ENCODE results near the gene MRPL43. TPM values are rescaled to one million over a fixed set of nuclear protein-coding genes. Genes with fewer than 3 reads are reported as not detected.

Gene MRPL43
- total and polyA plus RNA-seq, 9 of the 15 experiments (the other 6 are each of a cell fraction or from before 2014, with no cell fraction given), result 15.1 to 63.7 (median 37.2) TPM

DNA sequence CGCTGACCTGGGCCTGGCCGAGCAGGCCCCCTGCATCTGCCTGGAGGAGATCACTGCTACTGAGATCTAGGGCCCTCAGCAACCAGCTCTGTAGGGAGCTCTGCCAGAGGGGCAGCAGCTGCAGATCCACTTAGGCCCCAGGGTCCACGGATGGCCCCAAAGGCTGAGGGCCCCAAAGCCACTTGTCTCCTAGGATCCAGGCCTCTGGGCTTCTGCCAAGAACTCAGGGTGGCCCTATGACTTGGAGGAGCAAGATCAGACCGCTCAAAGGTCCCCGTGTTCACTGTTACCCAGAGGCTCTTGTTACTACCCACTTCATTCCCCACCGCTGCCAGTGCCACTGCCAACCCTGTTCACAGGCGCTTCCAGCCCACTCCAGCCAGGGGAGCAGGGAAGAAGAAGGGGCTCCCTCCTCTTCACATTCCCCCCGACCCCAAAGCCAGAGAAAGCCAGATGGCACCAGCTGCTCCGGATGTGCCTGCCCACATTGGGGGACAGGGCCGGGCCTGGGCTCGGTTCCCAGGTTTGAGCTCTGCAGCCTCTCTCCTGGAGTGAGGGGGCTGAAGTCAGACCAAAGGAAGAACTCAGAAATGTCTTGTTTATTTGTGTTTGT, 19.9 kb upstream of the MRPL43 start:
- BruUV-seq (replicated peaks), result no TSS peak
- no peaks in the 10 kb centered on the region for H3K9me1 ChIP-seq (ENCODE audit: control insufficient read depth, insufficient read depth, low read length)
- CTCF ChIA-PET (ENCODE audit: low intra/inter-chr PET ratio), result no interaction called here
- 78% methylated on average over 5 of the region's 11 CpGs for WGBS (ENCODE audit: insufficient coverage, low coverage, missing lambda C conversion rate)
- peaks cover 8 to 55% of the 10 kb centered on the region in 2 experiments; a peak in 4 of 5 replicates for H3K4me1 ChIP-seq (replicated peaks in 1 of 2; ENCODE audit: control insufficient read depth in 2 of 2, insufficient read depth in 2 of 2, low read length in 2 of 2)
- 0 out of 2 replicates have a peak, but pooled peaks have one; percentile 16 for TF ChIP-seq POLR2G (IDR thresholded peaks at IDR 0.05; ENCODE audit: low read depth, low read length)
- TF ChIP-seq ZNF696 (CRISPR knock-in tag; conservative IDR thresholded peaks at IDR 0.05), result no peak
- no peaks in the 10 kb centered on the region for H4K20me1 ChIP-seq (replicated peaks; ENCODE audit: control insufficient read depth, insufficient read depth, low read length)
- POLR2A ChIA-PET, result interaction anchor here (0.6 to 1.5 kb wide), 4 partner anchors 13 to 105 kb away, joined by 3 read pairs; no protein-coding TSS in a partner anchor
- DNase-seq (ENCODE audit: extremely low read depth in 1 of 4, low spot score in 3 of 4) (no peak), FAIRE-seq (no peak), ATAC-seq (no peak)
- peak overlapping the region in 1 of 2 experiments; percentile 35; a peak in 1 of 4 replicates for H3K9ac ChIP-seq (ENCODE audit: insufficient read depth in 1 of 2, low read depth in 2 of 2, low read length in 2 of 2)
- no peak overlapping the region for H2AFZ ChIP-seq (ENCODE audit: low read depth, low read length)
- H3K4me3 ChIP-seq, result no peak overlapping the region
- H3K27me3 ChIP-seq (ENCODE audit: control insufficient read depth in 2 of 2, insufficient read depth in 2 of 2, low read length in 2 of 2), result no peaks in the 10 kb centered on the region
- H3K9me3 ChIP-seq (replicated peaks; ENCODE audit: control insufficient read depth, insufficient read depth, low read depth, low read length), result no peaks in the 10 kb centered on the region
- intact Hi-C loops (cut with micrococcal nuclease), result no loop called here
- peaks cover 9% of the 10 kb centered on the region for H3K79me2 ChIP-seq (ENCODE audit: control insufficient read depth, insufficient read depth, low read length)
- peaks cover 43% of the 10 kb centered on the region; the same call in 2 of the 3 replicates for H3K36me3 ChIP-seq (ENCODE audit: control insufficient read depth, insufficient read depth, low read length)
- H3K27ac ChIP-seq (ENCODE audit: extremely low read depth, low read depth, low read length), result no peak overlapping the region
- no peak overlapping the region for H3K4me2 ChIP-seq (ENCODE audit: insufficient read depth, low read length)
- in situ Hi-C loops (cut with MboI), result no loop called here

DNA sequence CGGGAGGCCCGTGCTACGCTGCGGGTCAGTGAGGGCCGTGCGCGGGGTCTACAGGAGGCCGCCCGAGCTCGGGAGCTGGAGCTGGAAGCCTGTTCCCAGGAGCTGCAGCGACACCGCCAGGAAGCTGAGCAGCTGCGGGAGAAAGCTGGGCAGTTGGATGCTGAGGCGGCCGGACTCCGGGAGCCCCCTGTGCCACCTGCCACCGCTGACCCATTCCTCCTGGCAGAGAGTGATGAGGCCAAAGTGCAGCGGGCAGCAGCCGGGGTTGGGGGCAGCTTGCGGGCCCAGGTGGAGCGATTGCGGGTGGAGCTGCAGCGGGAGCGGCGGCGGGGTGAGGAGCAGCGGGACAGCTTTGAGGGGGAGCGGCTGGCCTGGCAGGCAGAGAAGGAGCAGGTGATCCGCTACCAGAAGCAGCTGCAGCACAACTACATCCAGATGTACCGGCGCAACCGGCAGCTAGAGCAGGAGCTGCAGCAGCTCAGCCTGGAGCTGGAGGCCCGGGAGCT, 19.3 kb upstream of the MRPL43 start:
- intact Hi-C loops (cut with micrococcal nuclease), result no loop called here
- no peak overlapping the region for H3K4me3 ChIP-seq
- peaks cover 46% of the 10 kb centered on the region; the same call in 2 of the 3 replicates for H3K36me3 ChIP-seq (ENCODE audit: control insufficient read depth, insufficient read depth, low read length)
- H3K27me3 ChIP-seq (ENCODE audit: control insufficient read depth in 2 of 2, insufficient read depth in 2 of 2, low read length in 2 of 2), result no peaks in the 10 kb centered on the region
- peak overlapping the region in 1 of 2 experiments; percentile 35; a peak in 1 of 4 replicates for H3K9ac ChIP-seq (ENCODE audit: insufficient read depth in 1 of 2, low read depth in 2 of 2, low read length in 2 of 2)
- CTCF ChIA-PET (ENCODE audit: low intra/inter-chr PET ratio), result no interaction called here
- H3K27ac ChIP-seq (ENCODE audit: extremely low read depth, low read depth, low read length), result no peak overlapping the region
- in situ Hi-C loops (cut with MboI), result no loop called here
- POLR2A ChIA-PET, result interaction anchor here (0.6 to 1.5 kb wide), 5 partner anchors 11 to 215 kb away, joined by 3 read pairs; no protein-coding TSS in a partner anchor
- H3K9me3 ChIP-seq (replicated peaks; ENCODE audit: control insufficient read depth, insufficient read depth, low read depth, low read length), result no peaks in the 10 kb centered on the region
- no peak overlapping the region for H2AFZ ChIP-seq (ENCODE audit: low read depth, low read length)
- H3K4me1 ChIP-seq (replicated peaks in 1 of 2; ENCODE audit: control insufficient read depth in 2 of 2, insufficient read depth in 2 of 2, low read length in 2 of 2), result peaks cover 5 to 53% of the 10 kb centered on the region in 2 experiments; a peak in 4 of 5 replicates
- H3K4me2 ChIP-seq (ENCODE audit: insufficient read depth, low read length), result no peak overlapping the region
- no TSS peak for BruUV-seq (replicated peaks)
- no peak for DNase-seq (ENCODE audit: extremely low read depth in 1 of 4, low spot score in 3 of 4)
- H3K79me2 ChIP-seq (ENCODE audit: control insufficient read depth, insufficient read depth, low read length), result peaks cover 14% of the 10 kb centered on the region
- no peak for FAIRE-seq
- no peaks in the 10 kb centered on the region for H3K9me1 ChIP-seq (ENCODE audit: control insufficient read depth, insufficient read depth, low read length)
- no peak for ATAC-seq
- no peaks in the 10 kb centered on the region for H4K20me1 ChIP-seq (replicated peaks; ENCODE audit: control insufficient read depth, insufficient read depth, low read length)
- 89% methylated on average over 22 of the region's 33 CpGs for WGBS (ENCODE audit: insufficient coverage, low coverage, missing lambda C conversion rate)
- TF ChIP-seq CBX8 (IDR thresholded peaks at IDR 0.05; ENCODE audit: borderline replicate concordance, extremely low read depth, low read depth, low read length, poor library complexity, severe bottlenecking) (no peak), ZNF232 (CRISPR knock-in tag; IDR thresholded peaks at IDR 0.05) (no peak), SNIP1 (IDR thresholded peaks at IDR 0.05; ENCODE audit: low read depth) (no peak), ILK (tag; IDR thresholded peaks at IDR 0.05; ENCODE audit: borderline replicate concordance, low read depth) (no peak)
- TF ChIP-seq, protein P1, sequence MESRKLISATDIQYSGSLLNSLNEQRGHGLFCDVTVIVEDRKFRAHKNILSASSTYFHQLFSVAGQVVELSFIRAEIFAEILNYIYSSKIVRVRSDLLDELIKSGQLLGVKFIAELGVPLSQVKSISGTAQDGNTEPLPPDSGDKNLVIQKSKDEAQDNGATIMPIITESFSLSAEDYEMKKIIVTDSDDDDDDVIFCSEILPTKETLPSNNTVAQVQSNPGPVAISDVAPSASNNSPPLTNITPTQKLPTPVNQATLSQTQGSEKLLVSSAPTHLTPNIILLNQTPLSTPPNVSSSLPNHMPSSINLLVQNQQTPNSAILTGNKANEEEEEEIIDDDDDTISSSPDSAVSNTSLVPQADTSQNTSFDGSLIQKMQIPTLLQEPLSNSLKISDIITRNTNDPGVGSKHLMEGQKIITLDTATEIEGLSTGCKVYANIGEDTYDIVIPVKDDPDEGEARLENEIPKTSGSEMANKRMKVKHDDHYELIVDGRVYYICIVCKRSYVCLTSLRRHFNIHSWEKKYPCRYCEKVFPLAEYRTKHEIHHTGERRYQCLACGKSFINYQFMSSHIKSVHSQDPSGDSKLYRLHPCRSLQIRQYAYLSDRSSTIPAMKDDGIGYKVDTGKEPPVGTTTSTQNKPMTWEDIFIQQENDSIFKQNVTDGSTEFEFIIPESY (CRISPR knock-in tag; IDR thresholded peaks at IDR 0.05), result peak; percentile 93
- TF ChIP-seq, protein P2, sequence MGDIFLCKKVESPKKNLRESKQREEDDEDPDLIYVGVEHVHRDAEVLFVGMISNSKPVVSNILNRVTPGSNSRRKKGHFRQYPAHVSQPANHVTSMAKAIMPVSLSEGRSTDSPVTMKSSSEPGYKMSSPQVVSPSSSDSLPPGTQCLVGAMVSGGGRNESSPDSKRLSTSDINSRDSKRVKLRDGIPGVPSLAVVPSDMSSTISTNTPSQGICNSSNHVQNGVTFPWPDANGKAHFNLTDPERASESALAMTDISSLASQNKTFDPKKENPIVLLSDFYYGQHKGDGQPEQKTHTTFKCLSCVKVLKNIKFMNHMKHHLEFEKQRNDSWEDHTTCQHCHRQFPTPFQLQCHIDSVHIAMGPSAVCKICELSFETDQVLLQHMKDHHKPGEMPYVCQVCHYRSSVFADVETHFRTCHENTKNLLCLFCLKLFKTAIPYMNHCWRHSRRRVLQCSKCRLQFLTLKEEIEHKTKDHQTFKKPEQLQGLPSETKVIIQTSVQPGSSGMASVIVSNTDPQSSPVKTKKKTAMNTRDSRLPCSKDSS (IDR thresholded peaks at IDR 0.05; ENCODE audit: low read depth, partially characterized antibody), result no peak
